ENCODE results near the gene MARS2.

The MARS2 gene

GRCh38 chr2:197666277-197666676 is 38.9 kb upstream of the MARS2 start:
- ChIA-PET POLR2A (no interaction called here), CTCF (interaction anchor here (0.6 to 1.6 kb wide), 2 partner anchors 8 to 919 kb away, joined by 3 read pairs; no protein-coding TSS in a partner anchor)
- Histone ChIP-seq H3K4me1 (ENCODE audit: control insufficient read depth, insufficient read depth, low read length) (no peaks in the 10 kb centered on the region), H3K4me3 (ENCODE audit: low read depth, low read length) (no peak overlapping the region), H3K27ac (ENCODE audit: extremely low read depth, low read depth, low read length) (no peak overlapping the region), H3K9me3 (ENCODE audit: control insufficient read depth, insufficient read depth, low read depth, low read length) (no peaks in the 10 kb centered on the region), H3K36me3 (ENCODE audit: control insufficient read depth in 2 of 2, insufficient read depth in 1 of 2, low read length in 2 of 2) (no peaks in the 10 kb centered on the region)
- TF ChIP-seq SETDB1 (IDR thresholded peaks at IDR 0.05; ENCODE audit: insufficient read length, low read length) (peak; percentile 77), EGR2 (tag by site-specific recombination; IDR thresholded peaks at IDR 0.05; ENCODE audit: low read depth) (no peak)

GRCh38 chr2:197668296-197668695 is 36.9 kb upstream of the MARS2 start:
- CTCF ChIA-PET = no interaction called here
- H3K4me1 ChIP-seq (ENCODE audit: control insufficient read depth, insufficient read depth, low read length) = no peaks in the 10 kb centered on the region
- no peaks in the 10 kb centered on the region for H3K9me3 ChIP-seq (ENCODE audit: control insufficient read depth, insufficient read depth, low read depth, low read length)
- TF ChIP-seq ZNF548 (tag by site-specific recombination; IDR thresholded peaks at IDR 0.05) = no peak
- TF ChIP-seq ZNF114 (tag by site-specific recombination; IDR thresholded peaks at IDR 0.05) = no peak
- TF ChIP-seq ZNF658 (tag by site-specific recombination; IDR thresholded peaks at IDR 0.05) = no peak
- TF ChIP-seq ZNF76 (tag by site-specific recombination; IDR thresholded peaks at IDR 0.05; ENCODE audit: borderline replicate concordance, low read depth) = no peak
- TF ChIP-seq ZNF600 (tag by site-specific recombination; IDR thresholded peaks at IDR 0.05) = no peak
- no peak for TF ChIP-seq SP2 (tag by site-specific recombination; IDR thresholded peaks at IDR 0.05)
- TF ChIP-seq ZNF701 (tag by site-specific recombination; IDR thresholded peaks at IDR 0.05) = no peak
- H3K36me3 ChIP-seq (ENCODE audit: control insufficient read depth in 2 of 2, insufficient read depth in 1 of 2, low read length in 2 of 2) = no peaks in the 10 kb centered on the region
- H3K27ac ChIP-seq (ENCODE audit: extremely low read depth, low read depth, low read length) = no peak overlapping the region
- H3K4me3 ChIP-seq (ENCODE audit: low read depth, low read length) = no peak overlapping the region
- POLR2A ChIA-PET = no interaction called here

GRCh38 chr2:197669077-197669476 is 36.1 kb upstream of the MARS2 start:
- no peaks in the 10 kb centered on the region for H3K36me3 ChIP-seq (ENCODE audit: control insufficient read depth in 2 of 2, insufficient read depth in 1 of 2, low read length in 2 of 2)
- no peaks in the 10 kb centered on the region for H3K9me3 ChIP-seq (ENCODE audit: control insufficient read depth, insufficient read depth, low read depth, low read length)
- POLR2A ChIA-PET = no interaction called here
- TF ChIP-seq ZNF280D (tag by site-specific recombination; IDR thresholded peaks at IDR 0.05) (no peak), ZNF558 (tag by site-specific recombination; IDR thresholded peaks at IDR 0.05) (peak; percentile 47; the same call in 1 of the 2 replicates), AEBP2 (tag by site-specific recombination; IDR thresholded peaks at IDR 0.05; ENCODE audit: borderline replicate concordance) (no peak), ZBTB10 (tag by site-specific recombination; IDR thresholded peaks at IDR 0.05) (no peak)
- CTCF ChIA-PET = no interaction called here
- no peaks in the 10 kb centered on the region for H3K4me1 ChIP-seq (ENCODE audit: control insufficient read depth, insufficient read depth, low read length)
- H3K27ac ChIP-seq (ENCODE audit: extremely low read depth, low read depth, low read length) = no peak overlapping the region
- no peak overlapping the region for H3K4me3 ChIP-seq (ENCODE audit: low read depth, low read length)
